ENCODE measurements around the gene QRICH1.

GRCh38 chr3:49131576-49131975 lies 37.7 kb upstream of the QRICH1 start:
- TF ChIP-seq EP300 (IDR thresholded peaks at IDR 0.05) (no peak), POLR2A (IDR thresholded peaks at IDR 0.05) (no peak), CTCF (IDR thresholded peaks at IDR 0.05) (no peak)

Measured in suprapubic skin (tissue), 3 donors.